NB4 (cell line): ENCODE data around the gene TPD52L1.

Source experiments
- DNase-seq: peaks from one replicate; pipeline ENCODE4 v3.0.0; 2010; ENCODE audit warnings: low read depth
- H3K4me3 ChIP-seq: one replicate; pipeline ENCODE4 v1.5.1; 2011; ENCODE audit warnings: mild to moderate bottlenecking, low read depth, low read length, moderate library complexity
- MAX ChIP-seq: IDR thresholded peaks from 2 replicates; pipeline ENCODE4 v1.6.1; 2011; ENCODE audit warnings: low read depth, low read length
- MYC ChIP-seq: IDR thresholded peaks from 2 replicates; pipeline ENCODE4 v1.6.1; 2011; ENCODE audit warnings: low read depth, low read length
- POLR2A ChIP-seq: IDR thresholded peaks from 2 replicates; pipeline ENCODE4 v1.6.1; 2011; ENCODE audit warnings: mild to moderate bottlenecking; ENCODE audit not compliant: insufficient read length; ENCODE audit errors: extremely low read depth
- TF ChIP-seq, protein P1 (sequence below): IDR thresholded peaks from one replicate; pipeline ENCODE4 v1.5.1; 2012; ENCODE audit warnings: low read depth, low read length

TPD52L1 gene

DNA sequence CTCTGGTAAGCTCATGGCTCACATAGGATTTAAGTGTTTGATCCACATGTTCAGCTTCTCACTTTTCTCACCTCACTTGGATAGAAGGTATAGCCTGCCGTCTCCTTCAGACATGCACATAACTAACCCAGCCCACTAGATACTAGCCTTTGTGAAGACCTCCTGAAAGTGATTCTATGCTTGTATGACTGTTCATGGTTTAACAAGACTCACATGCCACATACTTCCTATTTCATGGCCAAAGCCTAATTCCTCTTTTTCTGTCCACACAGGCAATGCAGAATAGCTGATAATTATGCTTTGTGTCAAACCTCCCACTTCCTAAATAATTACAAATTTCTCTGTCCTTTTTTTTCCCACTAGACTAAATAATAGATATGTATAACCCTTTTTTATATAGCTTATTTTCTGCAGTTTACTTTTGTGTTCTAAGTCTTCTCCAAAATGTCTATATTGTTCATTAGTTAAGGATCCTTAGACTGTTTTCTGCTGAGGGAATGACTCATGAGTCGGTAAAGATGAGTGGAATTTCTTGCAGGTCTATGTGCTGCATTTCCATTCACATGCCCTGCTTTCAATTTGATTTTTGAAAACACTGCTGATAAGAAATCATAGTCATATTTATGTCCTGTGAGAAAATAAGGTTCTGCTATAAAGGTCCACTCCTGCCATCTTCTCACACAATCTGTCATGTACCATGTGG, 105.2 kb downstream of the TPD52L1 start:
- H3K4me3 ChIP-seq: no peak overlapping the region
- TF ChIP-seq, protein P1, sequence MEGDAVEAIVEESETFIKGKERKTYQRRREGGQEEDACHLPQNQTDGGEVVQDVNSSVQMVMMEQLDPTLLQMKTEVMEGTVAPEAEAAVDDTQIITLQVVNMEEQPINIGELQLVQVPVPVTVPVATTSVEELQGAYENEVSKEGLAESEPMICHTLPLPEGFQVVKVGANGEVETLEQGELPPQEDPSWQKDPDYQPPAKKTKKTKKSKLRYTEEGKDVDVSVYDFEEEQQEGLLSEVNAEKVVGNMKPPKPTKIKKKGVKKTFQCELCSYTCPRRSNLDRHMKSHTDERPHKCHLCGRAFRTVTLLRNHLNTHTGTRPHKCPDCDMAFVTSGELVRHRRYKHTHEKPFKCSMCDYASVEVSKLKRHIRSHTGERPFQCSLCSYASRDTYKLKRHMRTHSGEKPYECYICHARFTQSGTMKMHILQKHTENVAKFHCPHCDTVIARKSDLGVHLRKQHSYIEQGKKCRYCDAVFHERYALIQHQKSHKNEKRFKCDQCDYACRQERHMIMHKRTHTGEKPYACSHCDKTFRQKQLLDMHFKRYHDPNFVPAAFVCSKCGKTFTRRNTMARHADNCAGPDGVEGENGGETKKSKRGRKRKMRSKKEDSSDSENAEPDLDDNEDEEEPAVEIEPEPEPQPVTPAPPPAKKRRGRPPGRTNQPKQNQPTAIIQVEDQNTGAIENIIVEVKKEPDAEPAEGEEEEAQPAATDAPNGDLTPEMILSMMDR: no peak
- TF ChIP-seq MYC (peak; percentile 48; the same call in 1 of the 2 replicates), POLR2A (no peak), MAX (0 out of 2 replicates have a peak, but pooled peaks have one; percentile 14)
- peak; percentile 67 for DNase-seq

DNA sequence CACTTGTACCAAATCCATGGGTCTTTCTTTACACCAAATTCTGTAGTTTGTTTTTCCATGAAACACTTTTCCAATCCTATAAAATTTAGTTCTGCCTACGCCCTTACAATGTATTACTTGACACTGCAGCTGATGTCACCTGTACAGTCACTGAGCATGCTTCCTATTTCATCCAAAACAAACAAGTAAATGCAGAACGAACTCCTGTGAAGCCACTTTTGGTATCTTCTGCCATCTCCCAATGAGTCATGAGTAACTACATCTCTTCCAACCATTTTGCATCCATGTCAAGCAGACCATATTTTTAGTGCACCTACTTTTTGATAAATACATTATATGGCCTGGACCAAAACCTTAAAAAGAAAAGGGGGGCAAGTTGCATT, 105.8 kb downstream of the TPD52L1 start:
- TF ChIP-seq MAX (no peak), MYC (no peak), POLR2A (no peak)
- TF ChIP-seq, protein P1: no peak
- H3K4me3 ChIP-seq: no peak overlapping the region
- DNase-seq: no peak

DNA sequence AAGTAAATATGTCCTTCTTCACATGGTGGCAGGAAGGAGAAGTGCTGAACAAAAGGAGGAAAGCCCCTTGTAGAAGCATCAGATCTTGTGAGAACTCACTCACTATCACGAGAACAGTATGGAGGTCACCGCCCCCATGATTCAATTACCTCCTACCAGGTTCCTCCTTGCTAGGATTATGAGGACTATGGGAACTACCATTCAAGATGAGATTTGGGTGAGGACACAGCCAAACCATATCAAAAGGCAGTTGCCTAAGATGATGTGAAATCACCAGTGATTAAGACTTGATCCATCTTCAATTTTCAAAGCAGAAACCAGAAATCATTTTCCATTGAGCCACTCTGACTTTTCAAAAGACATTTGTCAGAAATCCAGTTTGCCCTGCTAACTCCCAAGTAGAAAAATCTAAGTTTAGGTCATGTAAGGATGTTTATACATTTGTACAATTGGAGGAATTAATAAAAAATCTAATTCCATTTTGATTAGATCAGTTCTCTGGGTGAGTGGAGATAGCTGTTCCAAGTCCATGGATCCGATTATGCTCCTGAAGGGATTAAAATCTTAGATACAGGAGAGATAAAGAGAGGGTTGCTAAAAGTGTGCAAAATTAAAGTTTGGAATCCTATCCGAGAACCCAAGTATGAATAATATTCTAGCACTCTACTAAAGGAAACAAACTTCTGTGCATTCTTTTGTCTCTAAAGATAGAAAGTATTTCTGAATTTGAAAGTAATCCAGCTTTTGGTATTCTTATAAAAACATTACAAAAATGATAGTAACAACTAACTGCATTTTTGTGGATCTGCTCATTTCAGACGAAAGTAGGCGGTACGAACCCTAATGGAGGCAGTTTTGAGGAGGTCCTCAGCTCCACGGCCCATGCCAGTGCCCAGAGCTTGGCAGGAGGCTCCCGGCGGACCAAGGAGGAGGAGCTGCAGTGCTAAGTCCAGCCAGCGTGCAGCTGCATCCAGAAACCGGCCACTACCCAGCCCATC, 108.7 kb downstream of the TPD52L1 start:
- peak; percentile 21 for DNase-seq
- TF ChIP-seq MYC (no peak), MAX (no peak), POLR2A (no peak)
- TF ChIP-seq, protein P1: no peak

GRCh38 chr6:125264476-125264875, 110.9 kb downstream of the TPD52L1 start:
- DNase-seq: no peak
- no peak overlapping the region for H3K4me3 ChIP-seq
- no peak for TF ChIP-seq MAX
- TF ChIP-seq POLR2A: no peak
- TF ChIP-seq, protein P1: no peak
- no peak for TF ChIP-seq MYC

More for the DNA sequence above, 108.7 kb downstream of the TPD52L1 start:
- H3K4me3 ChIP-seq: no peak overlapping the region

- TF ChIP-seq MYC: no peak
- no peak for TF ChIP-seq MAX
- TF ChIP-seq, protein P1: no peak
- TF ChIP-seq POLR2A: no peak
- peak; percentile 16 for DNase-seq
- H3K4me3 ChIP-seq: no peak overlapping the region
These were observed 114.4 kb downstream of the TPD52L1 start for GRCh38 chr6:125267806-125268523.
